CD8-positive, alpha-beta memory T cell (primary cell): ENCODE results near the gene FECH. TPM values are rescaled to one million over a fixed set of nuclear protein-coding genes. Genes with fewer than 3 reads are reported as not detected.

Source experiments
- CTCF ChIA-PET: fragments of 350-600 bp; sonication (Branson Sonifier 250); formaldehyde crosslinking; loops from one replicate; lab custom pipeline; 2021; ENCODE audit warnings: antibody characterized with exemption; lab: Charles Lee
- POLR2A ChIA-PET: fragments of 350-600 bp; sonication (Branson Sonifier 250); formaldehyde crosslinking; loops from one replicate; lab custom pipeline; 2021; ENCODE audit warnings: antibody characterized with exemption; lab: Charles Lee
- DNase-seq, 5 donors: peaks; one replicate each; pipeline versions ENCODE4 v3.0.0 to v3.0.0-alpha.2; 2020 to 2022; ENCODE audit warnings: mixed read lengths in 1 of 5
- H3K27ac ChIP-seq: one replicate; pipeline ENCODE4 v1.7.0; 2013; ENCODE audit warnings: low read depth, mild to moderate bottlenecking, low read length, moderate library complexity
- H3K27me3 ChIP-seq: 2 replicates; pipeline ENCODE4 v1.7.0; 2013; ENCODE audit warnings: low read length, mild to moderate bottlenecking; ENCODE audit not compliant: insufficient read depth, poor library complexity, severe bottlenecking
- H3K36me3 ChIP-seq: 2 replicates; pipeline ENCODE4 v1.7.0; 2013; ENCODE audit warnings: mild to moderate bottlenecking, low read length, moderate library complexity; ENCODE audit not compliant: insufficient read depth
- H3K4me1 ChIP-seq: 2 replicates; pipeline ENCODE4 v1.7.0; 2013; ENCODE audit warnings: mild to moderate bottlenecking, low read length, moderate library complexity; ENCODE audit not compliant: insufficient read depth
- H3K4me3 ChIP-seq: 2 replicates; pipeline ENCODE4 v1.7.0; 2013; ENCODE audit warnings: mild to moderate bottlenecking, low read length
- H3K9me3 ChIP-seq: 2 replicates; pipeline ENCODE4 v1.7.0; 2013; ENCODE audit warnings: mild to moderate bottlenecking, low read length
- H3K27ac Mint-ChIP-seq, 8 donors: one replicate each; pipeline ENCODE4 v1.8.0; 2020 to 2021; ENCODE audit warnings: mixed read lengths in 8 of 8, mild to moderate bottlenecking in 6 of 8, inconsistent platforms in 3 of 8, moderate library complexity in 3 of 8
- H3K27me3 Mint-ChIP-seq, 2 donors: one replicate each; pipeline ENCODE4 v1.8.0; 2020 to 2021; ENCODE audit warnings: mixed read lengths in 2 of 2, mild to moderate bottlenecking in 1 of 2, moderate library complexity in 1 of 2
- H3K36me3 Mint-ChIP-seq, 3 donors: one replicate each; pipeline ENCODE4 v1.8.0; 2020 to 2021; ENCODE audit warnings: mixed read lengths in 3 of 3, inconsistent platforms in 1 of 3, mild to moderate bottlenecking in 1 of 3
- H3K4me1 Mint-ChIP-seq, 3 donors: one replicate each; pipeline ENCODE4 v1.8.0; 2020 to 2021; ENCODE audit warnings: mixed read lengths in 3 of 3, inconsistent platforms in 1 of 3, mild to moderate bottlenecking in 1 of 3
- H3K4me3 Mint-ChIP-seq, 7 donors: one replicate each; pipeline ENCODE4 v1.8.0; 2020 to 2021; ENCODE audit warnings: mixed read lengths in 7 of 7, mild to moderate bottlenecking in 6 of 7, moderate library complexity in 4 of 7, inconsistent platforms in 2 of 7
- H3K9me3 Mint-ChIP-seq, 5 donors: one replicate each; pipeline ENCODE4 v1.8.0; 2020 to 2022; ENCODE audit warnings: mixed read lengths in 5 of 5, mild to moderate bottlenecking in 3 of 5, moderate library complexity in 2 of 5, inconsistent platforms in 1 of 5
- polyA plus RNA-seq: library from polyadenylated mRNA; unstranded; fragments of 300-500 nt; fragmentation: Illumina TruSeq; gene quantifications from one replicate; pipeline ENCODE4 v1.2.3, GENCODE V29; 2021
- total RNA-seq, 2 experiments: library from RNA; stranded (reverse); gene quantifications; one replicate each; pipeline ENCODE4 v1.2.3, GENCODE V29; 2021

FECH gene
- total and polyA plus RNA-seq, 3 experiments from 2014 or later: 22.0 to 34.9 (median 31.5) TPM

DNA sequence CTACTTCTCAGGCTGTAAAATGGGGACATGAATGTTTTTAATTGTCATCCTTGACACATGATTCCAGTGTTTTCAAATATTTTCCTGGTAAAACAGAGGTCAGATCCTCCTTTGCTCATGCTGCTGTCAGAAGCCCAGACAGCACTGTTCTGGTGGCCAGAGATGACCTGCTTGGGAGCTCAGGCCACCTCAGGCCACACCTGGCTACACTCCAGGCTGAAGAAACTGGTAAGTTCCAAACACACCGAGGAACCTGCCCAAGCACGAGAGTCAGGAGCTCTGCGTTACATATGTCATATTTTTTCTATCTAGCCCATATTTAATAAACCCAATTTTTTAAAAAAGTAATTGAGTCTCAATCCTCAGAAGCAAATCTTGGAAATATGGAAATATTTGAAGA lies 47.9 kb downstream of the FECH start:
- ChIA-PET POLR2A (no interaction called here), CTCF (no interaction called here)
- Histone ChIP-seq H3K4me3 (no peak overlapping the region), H3K27me3 (no peaks in the 10 kb centered on the region), H3K36me3 (no peaks in the 10 kb centered on the region), H3K9me3 (no peaks in the 10 kb centered on the region), H3K4me1 (no peaks in the 10 kb centered on the region), H3K27ac (no peak overlapping the region)
- Mint-ChIP-seq H3K4me3 (no peak overlapping the region), H3K27ac (no peak overlapping the region), H3K4me1 (no peaks in the 10 kb centered on the region), H3K9me3 (no peaks in the 10 kb centered on the region), H3K27me3 (peaks cover 4 to 5% of the 10 kb centered on the region in 2 donors), H3K36me3 (no peaks in the 10 kb centered on the region)
- no peak for DNase-seq

DNA sequence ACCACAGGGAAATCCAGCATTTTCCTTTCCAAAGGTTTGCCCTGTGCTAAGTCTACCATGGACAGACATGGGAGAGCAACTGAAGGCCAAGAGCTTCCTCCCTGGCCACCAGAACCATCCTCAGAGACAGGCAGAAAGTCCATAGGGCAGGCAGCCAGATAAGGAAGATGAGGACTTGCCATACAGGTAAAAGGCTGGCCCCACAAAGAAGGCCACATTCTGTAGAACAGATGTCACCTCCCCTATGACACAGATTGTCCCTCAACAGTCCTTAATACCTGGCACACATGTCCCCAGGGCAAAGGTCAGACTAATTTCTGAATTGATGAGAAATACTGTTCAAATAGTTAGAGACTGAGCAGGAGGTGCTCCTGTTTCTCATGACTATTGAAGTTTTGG lies 52.0 kb downstream of the FECH start:
- H3K9me3 ChIP-seq: no peaks in the 10 kb centered on the region
- H3K36me3 ChIP-seq: no peaks in the 10 kb centered on the region
- Mint-ChIP-seq H3K4me3 (no peak overlapping the region), H3K27ac (no peak overlapping the region), H3K36me3 (no peaks in the 10 kb centered on the region), H3K27me3 (peaks cover 4 to 5% of the 10 kb centered on the region in 2 donors), H3K9me3 (no peaks in the 10 kb centered on the region), H3K4me1 (no peaks in the 10 kb centered on the region)
- H3K4me3 ChIP-seq: no peak overlapping the region
- H3K27ac ChIP-seq: no peak overlapping the region
- H3K27me3 ChIP-seq: no peaks in the 10 kb centered on the region
- ChIA-PET POLR2A (no interaction called here), CTCF (no interaction called here)
- no peak for DNase-seq
- no peaks in the 10 kb centered on the region for H3K4me1 ChIP-seq

DNA sequence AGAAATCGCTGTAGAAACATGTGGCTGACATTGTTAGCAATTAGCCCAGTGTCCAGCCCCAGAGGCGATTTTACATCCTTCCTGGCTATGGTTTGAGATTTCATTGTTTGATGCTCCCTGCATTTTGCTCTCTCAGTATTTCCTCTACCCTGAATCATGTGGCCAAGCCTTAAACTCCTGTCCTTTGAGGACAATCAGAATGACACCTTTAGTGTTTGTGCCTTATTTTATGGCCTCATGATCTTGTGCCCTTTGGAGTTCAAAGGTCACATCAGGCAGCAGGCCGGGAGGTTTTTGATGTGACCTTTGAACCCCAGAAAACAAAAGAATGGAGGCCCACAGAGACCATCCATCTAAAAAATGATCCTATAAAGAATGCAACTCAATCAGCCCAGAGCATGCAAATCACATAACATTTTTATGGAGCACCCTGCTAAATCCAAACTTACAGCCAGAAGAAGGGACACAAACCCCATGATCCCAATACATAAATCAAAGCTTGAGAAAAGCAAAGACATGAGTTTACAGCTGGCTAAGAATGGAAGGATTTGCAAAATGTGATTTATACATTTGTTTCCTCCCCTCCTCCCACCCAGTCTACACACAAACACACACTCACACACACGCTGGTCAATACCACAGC lies 52.5 kb downstream of the FECH start:
- Histone ChIP-seq H3K4me1 (no peaks in the 10 kb centered on the region), H3K4me3 (no peak overlapping the region), H3K36me3 (no peaks in the 10 kb centered on the region), H3K27ac (no peak overlapping the region), H3K9me3 (no peaks in the 10 kb centered on the region), H3K27me3 (no peaks in the 10 kb centered on the region)
- H3K4me1 Mint-ChIP-seq: no peaks in the 10 kb centered on the region
- no peak overlapping the region for H3K4me3 Mint-ChIP-seq
- no peaks in the 10 kb centered on the region for H3K36me3 Mint-ChIP-seq
- CTCF ChIA-PET: no interaction called here
- H3K27me3 Mint-ChIP-seq: peaks cover under 1 to 6% of the 10 kb centered on the region in 2 donors
- POLR2A ChIA-PET: no interaction called here
- DNase-seq: no peak
- no peaks in the 10 kb centered on the region for H3K9me3 Mint-ChIP-seq
- H3K27ac Mint-ChIP-seq: no peak overlapping the region

DNA sequence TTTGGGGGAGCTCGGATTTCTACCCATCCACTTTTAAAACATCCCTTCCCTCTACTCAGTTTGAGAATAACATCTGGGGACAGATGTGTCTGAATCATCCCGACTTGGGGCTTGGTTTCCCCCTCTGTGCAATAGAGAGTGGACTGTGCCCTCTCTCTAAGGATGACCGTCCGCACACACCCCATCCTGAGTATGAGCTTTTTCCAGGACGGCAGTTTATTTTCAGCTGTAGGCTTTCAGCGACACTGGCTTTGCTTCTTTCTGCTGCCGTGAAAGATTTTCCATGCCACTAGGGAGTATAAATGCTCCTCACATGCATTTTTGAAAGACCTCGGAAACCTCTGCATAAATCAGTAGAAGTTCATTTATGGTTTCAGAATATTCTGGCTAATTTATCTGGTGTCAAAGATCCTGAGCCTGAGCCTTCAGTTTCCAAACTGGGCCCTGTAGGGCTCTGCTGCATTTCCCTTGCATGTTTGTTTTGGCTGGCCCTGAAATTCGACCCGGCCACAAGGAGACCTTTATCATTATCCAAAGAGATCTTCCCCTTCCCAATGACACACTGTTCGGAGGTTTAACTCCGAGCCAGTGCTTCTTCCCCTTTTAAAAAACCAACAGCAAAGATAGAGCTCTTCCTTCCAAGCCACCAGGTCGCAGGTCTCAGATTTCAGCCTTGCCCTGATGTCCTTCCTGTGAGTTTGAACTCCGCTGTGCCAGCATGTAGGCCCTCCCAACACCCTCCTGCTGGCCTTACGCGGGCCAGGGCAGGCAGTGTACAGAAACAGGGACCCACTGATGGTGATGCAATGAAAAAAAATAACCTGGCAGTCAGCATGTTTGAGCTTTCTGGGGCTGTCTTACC lies 53.3 kb downstream of the FECH start:
- Mint-ChIP-seq H3K9me3 (no peaks in the 10 kb centered on the region), H3K4me3 (no peak overlapping the region), H3K27ac (no peak overlapping the region), H3K36me3 (no peaks in the 10 kb centered on the region), H3K27me3 (peaks cover 0 to 6% of the 10 kb centered on the region in 2 donors), H3K4me1 (no peaks in the 10 kb centered on the region)
- H3K27ac ChIP-seq: no peak overlapping the region
- no peaks in the 10 kb centered on the region for H3K4me1 ChIP-seq
- H3K27me3 ChIP-seq: no peaks in the 10 kb centered on the region
- ChIA-PET POLR2A (no interaction called here), CTCF (no interaction called here)
- H3K36me3 ChIP-seq: no peaks in the 10 kb centered on the region
- no peak for DNase-seq
- no peaks in the 10 kb centered on the region for H3K9me3 ChIP-seq
- no peak overlapping the region for H3K4me3 ChIP-seq

DNA sequence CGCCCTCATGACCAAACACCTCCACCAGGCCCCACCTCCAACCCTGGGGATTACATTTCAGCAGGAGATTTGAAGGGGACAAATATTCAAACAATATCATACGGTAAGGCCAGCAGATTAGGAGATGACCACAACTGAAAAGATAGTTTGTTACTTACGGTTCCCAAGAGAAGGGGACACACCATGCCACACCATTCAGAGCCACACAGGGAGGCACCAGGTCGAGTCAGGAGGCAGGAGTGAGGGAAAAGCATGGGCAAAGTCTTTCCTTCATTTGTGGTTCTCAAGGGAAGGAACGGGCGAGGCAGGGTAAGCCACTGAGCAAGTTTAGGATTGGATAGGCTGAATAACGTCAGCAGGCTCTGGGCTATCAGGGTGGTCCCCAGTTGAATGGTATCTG lies 57.4 kb downstream of the FECH start:
- Histone ChIP-seq H3K36me3 (no peaks in the 10 kb centered on the region), H3K4me1 (no peaks in the 10 kb centered on the region), H3K27me3 (no peaks in the 10 kb centered on the region), H3K4me3 (no peak overlapping the region), H3K27ac (no peak overlapping the region), H3K9me3 (no peaks in the 10 kb centered on the region)
- POLR2A ChIA-PET: no interaction called here
- no peaks in the 10 kb centered on the region for H3K9me3 Mint-ChIP-seq
- H3K4me1 Mint-ChIP-seq: no peaks in the 10 kb centered on the region
- no peaks in the 10 kb centered on the region for H3K36me3 Mint-ChIP-seq
- H3K27me3 Mint-ChIP-seq: peaks cover 4 to 5% of the 10 kb centered on the region in 2 donors
- H3K4me3 Mint-ChIP-seq: no peak overlapping the region
- H3K27ac Mint-ChIP-seq: no peak overlapping the region
- no peak for DNase-seq
- CTCF ChIA-PET: no interaction called here

DNA sequence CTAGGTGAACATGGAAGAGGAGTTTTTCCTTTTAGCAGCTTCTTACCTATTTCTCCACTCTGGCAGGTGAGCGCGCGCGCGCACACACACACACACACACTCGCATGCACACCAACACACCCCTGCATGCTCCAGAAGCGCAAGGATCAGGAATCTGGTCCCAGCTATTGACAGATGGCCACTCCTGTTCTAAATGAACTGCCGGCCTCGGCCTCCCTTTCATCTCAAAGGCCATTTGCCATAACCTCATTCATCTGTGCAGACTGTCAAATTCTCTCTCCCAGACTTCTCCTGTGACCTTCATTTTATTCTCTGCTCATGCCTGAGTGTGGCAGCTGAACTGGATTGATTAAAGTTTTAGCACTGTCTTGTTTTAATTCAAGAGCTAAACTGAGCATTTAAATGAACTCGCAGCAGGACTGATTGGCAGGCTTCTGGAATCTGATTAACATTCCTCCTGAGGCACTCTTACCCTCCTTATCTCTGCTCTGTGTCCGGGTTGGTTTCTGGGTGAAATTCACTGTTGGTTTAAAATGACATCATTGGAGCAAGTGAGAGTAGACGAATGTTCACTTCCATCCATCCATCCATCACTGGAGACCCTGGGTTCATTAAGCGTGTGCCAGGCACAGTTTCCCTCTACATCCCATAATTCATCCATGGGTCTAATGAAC lies 58.8 kb downstream of the FECH start:
- Mint-ChIP-seq H3K27ac (no peak overlapping the region), H3K4me3 (no peak overlapping the region), H3K9me3 (no peaks in the 10 kb centered on the region), H3K27me3 (peaks cover 3 to 7% of the 10 kb centered on the region in 2 donors), H3K36me3 (no peaks in the 10 kb centered on the region), H3K4me1 (no peaks in the 10 kb centered on the region)
- Histone ChIP-seq H3K4me1 (no peaks in the 10 kb centered on the region), H3K4me3 (no peak overlapping the region), H3K36me3 (no peaks in the 10 kb centered on the region), H3K27ac (no peak overlapping the region), H3K9me3 (no peaks in the 10 kb centered on the region), H3K27me3 (no peaks in the 10 kb centered on the region)
- CTCF ChIA-PET: no interaction called here
- no peak for DNase-seq
- POLR2A ChIA-PET: no interaction called here

DNA sequence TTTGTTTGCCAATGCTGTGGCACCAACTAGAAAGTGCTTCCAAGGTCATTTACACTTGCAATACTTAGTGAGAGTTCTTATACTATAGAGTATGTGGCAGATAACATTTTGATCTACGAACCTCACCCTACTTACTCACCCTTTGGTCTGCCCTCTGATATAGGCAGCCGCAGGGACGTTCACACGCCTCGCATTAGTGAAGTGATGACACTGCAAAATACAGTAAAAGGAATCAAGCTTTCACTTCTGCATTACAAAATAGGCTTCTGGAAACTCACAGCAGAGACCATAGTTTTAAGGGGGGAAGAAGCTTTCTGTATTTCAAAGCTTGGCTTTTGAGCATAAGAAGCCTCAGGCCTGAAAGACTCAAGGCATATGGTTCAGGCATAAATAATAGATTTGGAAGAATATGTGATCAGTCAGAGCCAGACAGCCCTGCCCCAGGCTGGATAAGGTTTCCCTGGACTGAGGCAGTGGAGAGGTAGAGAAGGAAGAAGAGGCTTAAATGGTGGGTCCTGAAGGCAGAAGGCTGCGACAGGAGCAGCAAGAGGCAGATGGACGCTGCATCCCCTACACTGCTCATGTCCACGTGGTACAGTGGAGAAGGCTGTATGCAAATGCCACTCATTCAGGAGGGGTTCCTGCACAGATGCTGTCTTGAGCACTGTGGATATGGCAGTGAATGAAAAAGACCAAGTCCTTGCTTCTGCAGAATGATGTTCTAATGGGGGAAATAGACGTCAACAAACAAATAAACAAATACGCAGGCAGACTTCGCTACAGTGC lies 63.1 kb downstream of the FECH start:
- Histone ChIP-seq H3K9me3 (no peaks in the 10 kb centered on the region), H3K27me3 (no peaks in the 10 kb centered on the region), H3K4me3 (no peak overlapping the region), H3K27ac (no peak overlapping the region), H3K36me3 (no peaks in the 10 kb centered on the region), H3K4me1 (no peaks in the 10 kb centered on the region)
- H3K4me1 Mint-ChIP-seq: no peaks in the 10 kb centered on the region
- POLR2A ChIA-PET: no interaction called here
- CTCF ChIA-PET: no interaction called here
- no peak overlapping the region for H3K27ac Mint-ChIP-seq
- H3K9me3 Mint-ChIP-seq: no peaks in the 10 kb centered on the region
- no peak overlapping the region for H3K4me3 Mint-ChIP-seq
- H3K36me3 Mint-ChIP-seq: no peaks in the 10 kb centered on the region
- no peak for DNase-seq
- H3K27me3 Mint-ChIP-seq: peaks cover 10 to 25% of the 10 kb centered on the region in 2 donors
